22Rv1 (cell line): ENCODE measurements around the gene GPR173.

Experiments used
- CTCF ChIP-seq: fragments of 450-650 bp; IDR thresholded peaks from 2 replicates; pipeline ENCODE4 v1.5.1; 2017; ENCODE audit warnings: mild to moderate bottlenecking
- ZFX ChIP-seq: fragments of 450-650 bp; IDR thresholded peaks from 2 replicates; pipeline ENCODE4 v1.6.1; 2017; ENCODE audit warnings: antibody characterized with exemption, borderline replicate concordance

- no peak for TF ChIP-seq CTCF
- TF ChIP-seq ZFX = no peak
Observed at GRCh38 chrX:53086464-53086863, 37.9 kb downstream of the GPR173 start.
